ENCODE measurements around the gene PCDH7. TPM values are rescaled to one million over a fixed set of nuclear protein-coding genes. Genes with fewer than 3 reads are reported as not detected.

PCDH7 gene
- total RNA-seq, 1 experiment from 2014 or later, result 16.3 TPM

GRCh38 chr4:30760551-30760950, 40.4 kb downstream of the PCDH7 start:
- H3K27ac Mint-ChIP-seq (ENCODE audit: unreplicated experiment), result no peak overlapping the region
- intact Hi-C loops (cut with micrococcal nuclease; ENCODE audit: unreplicated experiment), result no loop called here
- POLR2A ChIA-PET, result no interaction called here

GRCh38 chr4:30763321-30763727, 43.2 kb downstream of the PCDH7 start:
- Mint-ChIP-seq H3K27ac (ENCODE audit: unreplicated experiment) (no peak overlapping the region), H3K27me3 (ENCODE audit: insufficient read depth, unreplicated experiment) (no peaks in the 10 kb centered on the region), H3K36me3 (ENCODE audit: insufficient read depth, unreplicated experiment) (no peaks in the 10 kb centered on the region), H3K9me3 (ENCODE audit: unreplicated experiment) (no peaks in the 10 kb centered on the region), H3K4me3 (ENCODE audit: unreplicated experiment) (no peak overlapping the region), H3K4me1 (ENCODE audit: low read depth, unreplicated experiment) (peaks cover 7% of the 10 kb centered on the region)
- no peak for DNase-seq
- Histone ChIP-seq H3K4me3 (ENCODE audit: low read depth, low read length) (no peak overlapping the region), H3K9me3 (no peaks in the 10 kb centered on the region), H3K4me1 (peaks cover 11% of the 10 kb centered on the region), H3K36me3 (ENCODE audit: control insufficient read depth, insufficient read depth, low read length) (no peaks in the 10 kb centered on the region), H3K27me3 (replicated peaks; ENCODE audit: control insufficient read depth, insufficient read depth, low read length) (no peaks in the 10 kb centered on the region)
- ChIA-PET POLR2A (no interaction called here), CTCF (no interaction called here)
- no peak for TF ChIP-seq CTCF (IDR thresholded peaks at IDR 0.05; ENCODE audit: insufficient read depth in 1 of 2, low read depth in 1 of 2, low read length in 1 of 2, severe bottlenecking in 1 of 2, unreplicated experiment in 1 of 2)
- intact Hi-C loops (cut with micrococcal nuclease; ENCODE audit: unreplicated experiment), result no loop called here
- BruUV-seq (replicated peaks), result no TSS peak

More at GRCh38 chr4:30760551-30760950, 40.4 kb downstream of the PCDH7 start:
- CTCF ChIA-PET, result no interaction called here
- H3K9me3 ChIP-seq, result no peaks in the 10 kb centered on the region
- BruUV-seq (replicated peaks), result no TSS peak
- no peaks in the 10 kb centered on the region for H3K27me3 ChIP-seq (replicated peaks; ENCODE audit: control insufficient read depth, insufficient read depth, low read length)
- H3K9me3 Mint-ChIP-seq (ENCODE audit: unreplicated experiment), result no peaks in the 10 kb centered on the region
- no peaks in the 10 kb centered on the region for H3K36me3 Mint-ChIP-seq (ENCODE audit: insufficient read depth, unreplicated experiment)
- H3K36me3 ChIP-seq (ENCODE audit: control insufficient read depth, insufficient read depth, low read length), result no peaks in the 10 kb centered on the region
- no peaks in the 10 kb centered on the region for H3K27me3 Mint-ChIP-seq (ENCODE audit: insufficient read depth, unreplicated experiment)
- no peak for DNase-seq
- TF ChIP-seq CTCF (IDR thresholded peaks at IDR 0.05; ENCODE audit: insufficient read depth in 1 of 2, low read depth in 1 of 2, low read length in 1 of 2, severe bottlenecking in 1 of 2, unreplicated experiment in 1 of 2), result no peak
- peaks cover 4% of the 10 kb centered on the region for H3K4me1 Mint-ChIP-seq (ENCODE audit: low read depth, unreplicated experiment)
- H3K4me3 Mint-ChIP-seq (ENCODE audit: unreplicated experiment), result no peak overlapping the region
- no peak overlapping the region for H3K4me3 ChIP-seq (ENCODE audit: low read depth, low read length)
- peaks cover 37% of the 10 kb centered on the region for H3K4me1 ChIP-seq

GRCh38 chr4:30765022-30765421, 44.9 kb downstream of the PCDH7 start:
- H3K27me3 Mint-ChIP-seq (ENCODE audit: insufficient read depth, unreplicated experiment), result no peaks in the 10 kb centered on the region
- Histone ChIP-seq H3K36me3 (ENCODE audit: control insufficient read depth, insufficient read depth, low read length) (no peaks in the 10 kb centered on the region), H3K27me3 (replicated peaks; ENCODE audit: control insufficient read depth, insufficient read depth, low read length) (no peaks in the 10 kb centered on the region), H3K4me3 (ENCODE audit: low read depth, low read length) (no peak overlapping the region), H3K4me1 (peaks cover 11% of the 10 kb centered on the region), H3K9me3 (no peaks in the 10 kb centered on the region)
- ChIA-PET CTCF (no interaction called here), POLR2A (no interaction called here)
- no peak overlapping the region for H3K4me3 Mint-ChIP-seq (ENCODE audit: unreplicated experiment)
- no peak for TF ChIP-seq CTCF (IDR thresholded peaks at IDR 0.05; ENCODE audit: insufficient read depth in 1 of 2, low read depth in 1 of 2, low read length in 1 of 2, severe bottlenecking in 1 of 2, unreplicated experiment in 1 of 2)
- H3K9me3 Mint-ChIP-seq (ENCODE audit: unreplicated experiment), result no peaks in the 10 kb centered on the region
- H3K36me3 Mint-ChIP-seq (ENCODE audit: insufficient read depth, unreplicated experiment), result no peaks in the 10 kb centered on the region
- no peak overlapping the region for H3K27ac Mint-ChIP-seq (ENCODE audit: unreplicated experiment)
- no peak for DNase-seq
- BruUV-seq (replicated peaks), result no TSS peak
- H3K4me1 Mint-ChIP-seq (ENCODE audit: low read depth, unreplicated experiment), result peaks cover 7% of the 10 kb centered on the region
- intact Hi-C loops (cut with micrococcal nuclease; ENCODE audit: unreplicated experiment), result no loop called here
